HG02759 (cell line): Measurements from ENCODE around the gene ZFP36.
A peak's percentile ranks its signal among the peaks of the same experiment; 100 is the strongest.

ENCODE experiments used
- ATAC-seq: cut with Tn5 transposase; IDR thresholded peaks from one replicate; pipeline ENCODE4 v1.9.1; 2021; ENCODE audit warnings: mild to moderate bottlenecking, moderate library complexity; ENCODE audit not compliant: unreplicated experiment

ZFP36 gene

DNA sequence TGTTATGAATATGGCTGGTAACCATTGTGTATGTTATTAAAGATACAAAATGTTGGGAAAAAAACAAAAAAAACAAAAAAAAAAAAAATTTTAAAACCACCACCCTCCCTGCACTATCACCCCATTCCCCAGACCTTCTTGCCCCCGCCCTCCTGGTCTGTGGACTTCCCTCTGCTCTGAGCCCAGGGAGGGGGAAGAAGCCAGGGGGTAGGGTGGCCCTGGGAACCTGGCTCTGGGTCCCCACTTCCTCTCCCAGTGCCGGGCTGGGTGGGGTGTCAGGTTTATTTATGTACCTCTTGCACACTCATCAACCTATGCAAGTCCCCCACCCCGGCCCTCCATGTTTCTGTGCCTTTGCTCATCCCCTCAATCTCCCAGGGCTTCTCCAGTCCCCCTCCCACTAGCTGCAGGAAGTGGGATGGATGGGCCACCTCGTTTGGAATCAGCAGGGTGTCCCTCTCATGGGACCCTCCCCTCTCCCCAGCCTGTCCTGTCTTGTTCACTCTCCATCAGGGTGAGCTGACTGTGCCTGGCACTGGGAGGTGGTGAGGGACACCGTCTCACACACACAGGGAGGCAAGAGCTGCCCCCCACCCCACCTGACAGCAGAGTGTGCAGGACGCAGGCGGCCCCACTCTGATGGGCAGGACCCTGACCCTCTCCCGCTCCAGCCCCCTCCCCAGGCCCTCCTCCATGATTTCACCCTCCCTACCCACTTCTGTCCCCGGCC, 21.6 kb upstream of the ZFP36 start:
- ATAC-seq = no peak

DNA sequence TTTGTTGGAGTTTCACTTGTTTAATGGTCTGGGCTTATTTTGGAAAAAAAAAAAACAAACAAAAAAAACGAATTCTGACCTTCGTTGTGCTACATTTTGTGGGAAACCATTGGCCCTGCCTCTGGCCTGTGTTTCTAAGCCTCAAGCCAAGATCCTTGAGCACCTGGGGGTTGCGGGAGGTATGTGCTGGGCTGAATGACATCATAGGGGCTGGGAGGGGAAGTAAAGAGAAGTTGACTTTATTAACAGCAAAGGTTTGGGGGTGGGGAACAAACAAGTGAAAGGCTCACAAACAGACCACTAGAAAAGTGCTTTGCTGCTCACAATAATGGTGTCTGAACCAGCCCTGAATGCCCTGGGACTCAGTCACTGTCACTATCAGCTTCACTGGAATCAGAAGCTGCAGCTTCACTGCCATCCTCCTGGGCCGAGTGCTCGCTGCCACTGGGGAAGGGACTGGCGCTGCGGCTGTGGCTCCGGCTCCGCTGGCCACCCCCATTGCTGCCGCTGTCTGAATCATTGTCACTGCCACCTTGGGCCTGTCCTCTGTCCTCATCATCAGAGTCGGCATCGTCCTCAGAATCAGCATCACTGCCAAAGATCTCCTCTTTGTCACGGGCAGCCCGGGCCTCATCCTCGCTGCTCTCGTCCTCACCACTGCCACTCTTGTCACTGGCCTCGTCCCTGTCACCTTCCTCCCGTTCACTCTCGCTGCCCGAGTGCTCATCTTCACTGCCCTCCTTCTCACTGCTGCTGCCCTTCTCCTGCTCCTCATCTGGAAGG, 20.8 kb upstream of the ZFP36 start:
- ATAC-seq = no peak

DNA sequence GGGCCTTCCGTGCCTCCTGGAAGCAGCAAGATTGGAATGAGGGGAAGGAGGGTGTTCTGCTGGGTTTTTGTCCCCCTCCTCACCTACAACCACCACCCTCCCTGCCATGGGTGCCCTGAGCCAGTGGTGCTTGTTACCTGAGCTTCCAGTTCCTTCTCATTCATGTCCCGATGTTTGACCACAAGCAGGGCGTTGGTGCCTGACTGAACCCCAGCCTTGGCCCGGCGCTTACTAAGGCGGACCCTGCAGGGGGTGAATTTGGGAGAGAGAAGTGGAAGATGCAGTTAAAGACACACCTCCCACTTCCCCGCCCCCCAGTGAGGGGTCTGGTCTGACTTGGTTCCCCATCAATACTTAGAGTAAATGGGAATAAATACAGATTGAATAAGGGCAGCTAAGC, 20.1 kb upstream of the ZFP36 start:
- no peak for ATAC-seq

DNA sequence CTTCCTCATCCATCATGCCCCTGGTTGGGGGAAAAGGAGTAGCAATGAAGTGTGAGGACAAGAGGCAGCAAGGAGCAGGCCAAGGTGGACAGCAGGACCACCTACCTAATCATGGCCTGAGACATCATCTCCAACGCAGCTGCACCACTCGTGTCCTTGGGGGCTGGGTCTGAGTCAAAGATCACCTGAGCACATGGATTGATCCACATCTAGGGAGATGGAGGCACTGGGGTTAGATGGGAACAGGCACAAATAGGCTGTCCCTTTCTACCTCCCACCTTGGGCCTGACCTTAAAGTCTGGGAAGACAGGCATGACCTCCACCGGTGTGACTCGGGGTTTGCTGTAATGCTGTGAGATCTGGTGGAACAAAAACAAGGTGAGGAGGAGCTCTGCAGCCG, 18.0 kb upstream of the ZFP36 start:
- no peak for ATAC-seq

DNA sequence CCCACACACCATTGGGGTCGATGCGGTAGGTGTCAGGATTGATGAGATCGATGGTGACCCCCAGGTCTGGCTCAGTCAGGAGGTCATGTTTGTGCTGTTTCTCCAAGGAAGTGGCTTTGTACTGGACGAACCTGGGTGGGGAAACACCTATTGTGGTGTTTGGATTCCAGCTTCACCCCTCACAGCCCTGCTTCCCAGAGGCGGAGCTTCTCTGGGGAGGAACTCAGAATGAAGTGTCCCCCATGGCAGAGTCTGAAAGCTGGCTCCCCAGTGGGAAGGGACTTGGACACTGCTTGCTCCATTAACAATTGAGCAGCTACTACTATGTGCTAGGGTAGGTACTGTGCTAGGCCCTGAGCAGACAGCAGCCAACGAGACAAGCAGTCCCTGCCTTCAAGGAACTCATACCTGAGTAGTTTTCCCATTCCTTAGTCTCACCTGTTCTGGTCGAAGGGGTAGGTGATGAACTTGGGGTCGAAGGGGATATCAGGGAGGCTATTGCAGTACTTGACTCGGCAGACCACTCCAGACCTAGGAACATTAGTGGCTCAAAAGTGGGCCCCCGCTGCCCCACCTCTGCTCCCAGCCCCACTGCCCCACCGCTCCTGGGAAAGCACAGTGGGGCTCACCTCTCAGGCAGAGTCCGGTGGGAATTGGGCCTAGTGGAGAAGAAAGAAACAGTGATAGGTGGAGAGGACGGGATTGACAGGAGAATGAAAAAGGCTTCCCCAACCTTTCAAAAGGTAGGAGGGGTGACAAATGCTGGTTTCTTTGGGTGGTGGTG, 16.8 kb upstream of the ZFP36 start:
- ATAC-seq = no peak

DNA sequence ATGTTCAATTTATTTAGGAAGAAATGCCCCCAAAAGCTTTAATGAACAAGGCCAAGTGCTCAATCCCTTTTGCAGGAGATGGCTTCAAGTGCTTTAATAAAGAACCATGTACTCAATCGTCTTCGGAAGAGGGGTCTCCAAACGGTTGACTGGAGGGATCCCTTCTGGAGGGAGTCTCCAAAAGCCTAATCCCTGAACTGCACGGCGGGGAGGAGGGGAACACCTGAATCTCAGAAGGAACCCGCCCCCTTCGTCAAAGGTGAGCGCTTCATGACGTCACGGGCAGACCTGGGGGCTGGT, 16.2 kb upstream of the ZFP36 start:
- no peak for ATAC-seq

DNA sequence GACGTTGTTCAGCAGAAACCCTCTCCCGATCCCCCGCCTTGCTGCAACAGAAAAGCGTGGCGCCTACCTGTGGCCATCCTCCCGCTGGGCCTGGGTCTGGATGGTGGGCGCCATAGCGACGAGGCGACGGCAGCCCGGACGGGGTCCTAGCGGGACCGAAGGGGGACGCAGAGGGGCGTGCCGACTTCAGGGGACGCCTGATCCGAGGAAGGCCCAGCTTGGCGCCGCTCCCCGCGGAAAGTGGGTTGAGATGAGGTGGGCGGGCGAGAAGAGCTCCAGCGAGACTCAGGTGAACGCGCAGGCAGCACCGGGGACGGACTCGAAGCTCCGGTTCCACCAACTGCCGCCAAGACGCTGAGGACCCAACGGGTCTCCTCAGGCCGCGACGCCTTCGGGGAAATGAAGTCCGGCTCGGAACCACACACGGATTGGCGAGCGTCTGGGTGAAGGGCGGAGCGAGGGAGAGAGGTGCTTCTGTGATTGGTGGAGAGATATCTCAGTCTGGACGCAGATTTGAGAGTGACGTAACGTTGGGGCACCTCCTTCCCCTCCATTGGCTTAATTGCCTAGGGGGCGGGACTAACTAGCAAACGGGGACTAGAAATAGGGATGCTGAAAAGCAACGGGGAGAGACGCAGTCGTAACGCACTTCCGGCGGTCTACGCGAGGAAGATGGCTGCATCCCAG, 15.8 kb upstream of the ZFP36 start, which contains the start of the genes MED29 and PAF1:
MED29 (plus strand) TSS at position 628 of the 687 bp plus-strand sequence; CDS start at position 673, 45 bp downstream.
PAF1 (minus strand) TSS at position 356 of the 687 bp plus-strand sequence; CDS start at position 114, 242 bp downstream.
- peak; percentile 89 for ATAC-seq

DNA sequence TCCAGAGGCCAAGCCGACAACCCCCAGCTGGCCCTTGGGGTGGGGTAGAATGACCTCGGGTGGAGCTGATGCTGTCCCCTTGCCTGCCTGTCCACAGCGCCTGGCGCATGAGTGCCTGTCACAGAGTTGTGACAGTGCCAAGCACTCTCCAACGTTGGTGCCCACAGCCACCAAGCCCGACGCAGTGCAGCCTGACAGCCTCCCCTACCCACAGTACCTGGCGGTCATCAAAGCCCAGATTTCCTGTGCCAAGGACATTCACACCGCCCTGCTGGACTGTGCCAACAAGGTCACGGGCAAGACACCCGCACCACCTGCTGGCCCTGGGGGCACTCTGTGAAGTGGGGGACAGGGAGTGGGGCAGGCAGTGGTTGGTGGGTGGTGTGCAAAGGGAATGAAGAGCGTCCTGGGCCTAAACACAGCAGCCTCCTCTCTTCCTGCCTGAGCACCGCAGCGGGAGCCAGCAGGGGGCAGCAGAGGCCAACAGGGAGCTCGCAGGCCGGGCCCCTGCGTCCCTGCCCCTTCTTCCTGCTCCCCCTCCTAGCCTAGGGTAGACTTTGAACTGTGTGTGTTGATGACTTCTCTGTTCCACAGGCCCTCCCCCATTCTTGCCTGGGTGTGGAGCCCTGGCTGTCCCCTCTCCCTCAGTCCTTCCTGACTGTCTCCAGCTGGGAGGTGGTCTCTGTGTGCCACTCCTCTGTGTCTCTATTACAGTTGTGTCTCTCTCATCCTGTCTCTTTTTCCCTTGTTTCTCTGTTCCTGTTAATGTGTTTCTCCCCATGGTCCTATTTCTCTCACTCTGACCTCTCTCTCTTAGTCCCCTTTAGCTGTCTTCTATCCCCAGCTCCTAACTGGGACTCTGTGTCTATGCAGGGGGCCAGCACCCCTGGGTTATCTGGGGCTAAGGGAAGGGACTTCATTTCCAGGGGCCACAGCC, 9.0 kb upstream of the ZFP36 start:
- ATAC-seq = peak; percentile 58

DNA sequence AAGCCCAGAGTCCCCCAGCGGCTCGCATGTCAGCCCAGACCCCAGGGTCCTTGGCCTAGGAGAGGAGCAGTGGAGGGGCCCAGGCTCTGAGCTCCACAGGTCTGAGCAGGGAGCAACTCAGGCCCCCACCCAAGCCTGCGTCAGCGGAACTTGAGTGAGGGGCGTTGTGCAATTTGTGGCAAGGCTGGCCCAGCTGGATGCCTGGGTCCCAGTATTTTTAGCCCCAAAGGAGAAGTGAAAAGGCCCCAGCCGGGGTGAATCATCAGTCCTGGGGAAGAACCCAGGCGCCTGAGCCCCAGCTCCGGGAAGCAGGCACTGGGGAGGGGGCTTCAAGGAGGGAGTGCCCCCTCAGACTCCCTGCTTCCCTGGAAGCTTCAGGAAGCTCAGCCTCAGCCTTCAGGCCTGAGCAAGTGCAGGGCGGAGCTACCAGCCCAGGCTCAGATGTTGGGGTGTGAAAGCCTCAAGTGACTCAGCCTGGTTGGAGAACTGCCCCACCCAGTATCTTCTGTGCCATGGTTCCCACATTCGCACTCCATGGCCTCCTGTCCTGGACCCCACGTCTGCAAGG, 8.3 kb upstream of the ZFP36 start:
- no peak for ATAC-seq

DNA sequence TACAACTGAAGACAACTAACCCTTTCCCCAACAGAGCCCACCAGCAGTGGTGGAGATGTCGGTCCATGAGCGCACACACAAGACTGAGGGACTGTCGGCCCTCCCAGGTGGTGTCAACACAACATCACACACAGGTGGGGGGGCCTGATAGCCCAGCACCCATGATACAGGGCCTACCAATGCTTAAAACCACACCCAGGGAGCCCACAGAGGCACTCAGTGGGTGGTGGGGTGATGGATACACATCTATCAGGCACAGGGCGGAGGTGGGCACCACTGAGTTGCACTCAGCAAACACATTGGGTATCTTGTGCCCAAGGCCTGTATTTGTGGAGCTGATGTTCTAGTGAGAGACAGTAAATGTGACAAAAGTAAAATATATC, 7.0 kb upstream of the ZFP36 start:
- no peak for ATAC-seq

DNA sequence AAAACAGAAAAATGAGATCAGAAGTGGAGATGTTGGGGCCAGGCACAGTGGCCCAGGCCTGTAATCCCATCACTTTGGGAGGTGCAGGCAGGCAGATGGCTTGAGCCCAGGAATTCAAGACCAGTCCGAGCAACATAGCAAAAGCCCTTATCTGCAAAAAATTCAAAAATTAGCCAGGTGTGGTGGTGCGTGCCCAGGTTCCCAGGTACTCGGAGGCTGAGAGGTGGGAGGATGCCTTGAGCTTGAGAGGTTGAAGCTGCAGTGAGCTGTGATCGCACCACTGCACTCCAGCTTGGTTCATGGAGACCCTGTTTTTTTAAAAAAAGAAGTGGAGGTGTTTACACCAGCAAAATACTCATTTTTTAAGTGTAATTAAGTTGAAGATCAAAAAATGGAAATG, 6.6 kb upstream of the ZFP36 start:
- no peak for ATAC-seq

DNA sequence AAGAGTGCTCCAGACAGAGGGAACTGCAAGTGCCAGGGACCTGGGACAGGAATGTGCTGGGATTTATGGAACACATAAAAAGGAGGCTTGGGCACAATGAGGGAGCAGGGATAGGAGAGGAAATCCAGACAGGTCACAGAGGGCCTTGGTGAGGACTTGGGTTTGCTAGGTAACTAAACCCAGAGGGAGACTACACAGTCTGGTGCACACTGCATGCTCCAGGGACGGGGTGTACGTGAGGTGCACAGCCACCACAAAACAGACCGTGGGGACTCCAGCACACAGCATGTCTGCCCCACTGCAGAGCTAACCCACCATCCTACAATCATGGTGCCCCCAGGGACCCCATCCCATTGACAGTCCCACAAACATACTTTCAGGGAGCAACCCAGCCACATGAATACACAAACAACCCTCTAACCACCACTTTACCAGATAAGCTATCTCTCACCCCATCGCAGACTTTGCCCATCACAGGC, 5.5 kb upstream of the ZFP36 start:
- ATAC-seq = no peak

DNA sequence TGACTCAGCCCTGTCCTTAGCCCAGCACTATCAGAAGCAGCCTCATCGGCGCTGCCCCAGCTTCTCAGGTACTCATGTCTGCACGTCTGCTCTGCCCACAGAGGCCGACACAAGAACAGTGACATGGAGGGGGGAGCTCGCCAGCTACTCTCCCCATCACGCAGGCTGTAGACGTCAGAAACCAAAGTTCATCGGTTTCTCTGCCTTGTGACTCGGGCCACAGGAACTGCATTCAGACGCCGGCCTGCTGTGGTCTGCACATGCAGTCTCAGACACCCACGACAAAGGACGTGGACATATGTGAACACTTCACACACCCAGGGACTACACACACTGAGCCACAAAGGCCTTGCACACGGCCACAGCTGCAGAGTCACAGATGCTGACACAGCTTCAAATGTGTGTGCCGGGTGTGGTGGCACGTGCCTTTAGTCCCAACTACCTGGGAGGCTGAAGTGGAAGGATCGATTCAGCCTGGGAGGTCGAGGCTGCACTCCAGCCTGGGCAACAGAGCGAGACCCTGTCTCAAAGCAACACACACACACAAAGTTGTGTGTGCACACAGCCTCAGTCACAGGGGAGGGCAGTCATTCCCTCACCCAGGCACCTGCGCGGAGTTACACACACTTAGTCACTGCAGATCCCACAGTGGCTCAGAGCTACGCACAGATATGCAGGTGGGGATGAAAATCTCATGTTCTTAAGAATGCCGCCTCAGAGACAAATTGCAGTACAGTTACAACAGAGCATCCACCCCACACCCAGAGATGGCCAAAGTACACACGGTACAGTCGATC, 4.9 kb upstream of the ZFP36 start:
- ATAC-seq = no peak

DNA sequence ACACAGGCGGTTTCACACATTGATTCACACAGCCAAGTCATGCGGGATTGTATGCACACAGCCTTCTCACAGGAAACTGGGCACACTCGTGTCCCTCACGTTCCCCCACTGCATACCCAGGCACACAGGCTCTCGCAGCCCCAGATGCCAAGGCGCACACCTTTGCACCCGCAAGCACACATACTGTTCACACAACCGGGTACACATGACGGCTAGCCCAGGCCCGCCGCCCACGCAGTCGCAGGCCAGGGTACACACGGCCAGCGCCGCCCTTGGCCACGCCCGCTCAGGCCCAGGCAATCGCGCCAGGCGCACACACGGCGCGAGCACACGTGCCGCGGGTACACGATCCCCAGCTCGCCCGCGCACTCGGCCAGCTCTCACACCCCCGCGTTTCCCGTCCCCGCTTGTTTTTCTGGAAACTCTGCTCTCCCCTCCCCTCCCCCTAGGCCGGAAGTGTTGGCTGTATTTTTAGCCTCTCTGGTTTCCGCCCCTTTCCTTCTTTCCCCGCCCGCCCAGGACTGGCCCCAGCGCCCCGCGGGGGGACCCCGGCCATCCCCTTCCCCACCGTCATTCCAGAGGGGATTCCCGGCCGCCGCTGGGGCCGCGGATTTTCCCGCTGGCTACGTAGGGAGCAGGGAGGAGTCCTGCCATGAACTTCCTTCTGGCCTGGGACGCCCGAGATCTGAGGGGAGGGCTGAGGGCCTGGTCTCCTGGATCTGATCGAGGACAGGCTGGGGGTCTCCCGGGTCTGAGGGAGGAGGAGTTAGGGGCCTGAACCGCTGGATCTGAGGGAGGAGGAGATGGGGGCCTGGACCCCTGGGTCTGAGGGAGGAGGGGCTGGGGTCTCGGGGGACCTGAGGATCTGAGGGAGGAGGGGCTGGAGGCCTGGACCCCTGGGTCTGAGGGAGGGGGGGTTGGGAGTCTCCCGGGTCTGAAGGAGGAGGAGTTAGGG, 4.0 kb upstream of the ZFP36 start:
- no peak for ATAC-seq

DNA sequence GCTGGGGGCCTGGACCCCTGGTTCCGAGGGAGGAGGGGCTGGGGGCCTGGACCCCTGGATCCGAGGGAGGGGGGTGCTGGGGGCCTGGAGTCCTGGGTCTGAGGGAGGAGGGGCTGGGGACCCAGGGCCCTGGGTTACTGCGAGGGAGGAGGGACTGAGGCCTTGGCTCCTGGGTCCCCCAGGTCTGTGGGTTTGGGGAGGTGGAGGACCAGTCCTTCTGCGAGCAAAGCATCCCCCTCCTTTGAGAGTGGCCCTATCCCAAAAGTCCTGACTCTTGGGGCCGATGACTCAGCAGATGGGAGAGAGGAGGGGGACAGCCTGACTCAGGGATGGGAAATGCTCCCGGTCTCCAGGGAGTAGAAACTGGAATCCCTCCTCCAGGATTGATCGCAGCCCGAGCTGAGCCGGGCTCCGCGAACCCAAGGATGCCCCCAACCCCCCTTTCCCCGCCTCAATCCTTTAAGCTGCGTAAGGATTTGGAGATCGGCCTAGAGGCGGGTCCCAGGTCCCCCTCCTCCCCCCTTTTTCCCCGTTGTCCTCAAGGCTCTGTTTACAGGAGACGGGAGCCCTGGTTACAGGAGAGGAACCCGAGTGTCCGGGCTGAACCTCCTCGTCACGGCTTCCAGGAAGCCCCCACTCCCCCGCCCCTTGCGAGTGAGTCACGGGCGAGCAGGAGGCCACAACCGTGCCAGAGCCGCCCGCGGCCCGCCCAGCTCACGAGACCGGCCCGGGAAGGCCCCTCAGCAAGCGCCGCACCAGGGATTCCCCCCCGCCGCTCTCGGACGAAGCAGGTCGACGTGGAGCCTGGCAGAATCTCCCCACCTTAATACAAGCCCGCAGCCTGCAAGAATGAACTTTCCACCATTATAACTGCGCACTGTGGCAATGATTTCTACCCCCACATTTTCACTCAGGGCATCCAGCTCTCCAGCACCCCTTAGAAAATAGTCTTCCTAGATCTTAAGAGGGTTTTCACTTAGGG, 3.0 kb upstream of the ZFP36 start:
- peak; percentile 23 for ATAC-seq

DNA sequence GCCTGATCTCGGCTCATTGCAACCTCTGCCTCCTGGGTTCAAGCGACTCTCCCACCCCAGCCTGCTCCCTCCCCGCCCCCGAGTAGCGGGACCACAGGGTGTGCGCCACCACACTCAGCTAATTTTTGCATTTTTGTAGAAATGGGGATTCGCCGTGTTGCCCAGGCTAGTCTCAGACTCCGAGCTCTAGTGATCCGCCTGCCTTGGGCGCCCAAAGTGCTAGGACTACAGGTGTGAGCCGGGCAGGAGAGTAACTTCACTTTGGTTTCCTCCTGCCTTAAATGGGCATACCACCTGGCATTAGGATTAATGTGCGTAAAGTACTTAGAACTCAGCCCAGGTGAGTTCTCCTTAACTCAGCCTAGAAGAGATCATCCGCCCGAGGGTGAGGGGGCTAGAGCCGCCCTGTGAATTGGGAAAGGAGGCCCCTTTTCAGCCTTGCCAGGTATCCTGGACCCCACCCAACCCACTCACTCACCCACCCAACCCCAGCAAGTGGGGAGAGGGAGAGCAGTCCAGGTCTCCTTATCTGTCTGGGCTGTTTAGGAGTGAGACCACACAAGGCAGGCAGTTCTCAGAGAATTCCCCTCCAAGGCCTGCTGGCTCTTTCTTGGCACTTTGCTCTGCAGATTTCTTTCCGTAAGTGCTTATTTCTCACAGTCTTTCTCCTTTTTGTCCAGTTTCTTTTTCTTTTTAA, 1.2 kb upstream of the ZFP36 start:
- ATAC-seq = no peak
